Measurements from ENCODE around the gene HSD11B1L. TPM values are rescaled to one million over a fixed set of nuclear protein-coding genes. Genes with fewer than 3 reads are reported as not detected.

The HSD11B1L gene, protein sequence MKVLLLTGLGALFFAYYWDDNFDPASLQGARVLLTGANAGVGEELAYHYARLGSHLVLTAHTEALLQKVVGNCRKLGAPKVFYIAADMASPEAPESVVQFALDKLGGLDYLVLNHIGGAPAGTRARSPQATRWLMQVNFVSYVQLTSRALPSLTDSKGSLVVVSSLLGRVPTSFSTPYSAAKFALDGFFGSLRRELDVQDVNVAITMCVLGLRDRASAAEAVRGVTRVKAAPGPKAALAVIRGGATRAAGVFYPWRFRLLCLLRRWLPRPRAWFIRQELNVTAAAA
- total RNA-seq: 1 to 10 TPM; 2.7 to 3.5 TPM

DNA sequence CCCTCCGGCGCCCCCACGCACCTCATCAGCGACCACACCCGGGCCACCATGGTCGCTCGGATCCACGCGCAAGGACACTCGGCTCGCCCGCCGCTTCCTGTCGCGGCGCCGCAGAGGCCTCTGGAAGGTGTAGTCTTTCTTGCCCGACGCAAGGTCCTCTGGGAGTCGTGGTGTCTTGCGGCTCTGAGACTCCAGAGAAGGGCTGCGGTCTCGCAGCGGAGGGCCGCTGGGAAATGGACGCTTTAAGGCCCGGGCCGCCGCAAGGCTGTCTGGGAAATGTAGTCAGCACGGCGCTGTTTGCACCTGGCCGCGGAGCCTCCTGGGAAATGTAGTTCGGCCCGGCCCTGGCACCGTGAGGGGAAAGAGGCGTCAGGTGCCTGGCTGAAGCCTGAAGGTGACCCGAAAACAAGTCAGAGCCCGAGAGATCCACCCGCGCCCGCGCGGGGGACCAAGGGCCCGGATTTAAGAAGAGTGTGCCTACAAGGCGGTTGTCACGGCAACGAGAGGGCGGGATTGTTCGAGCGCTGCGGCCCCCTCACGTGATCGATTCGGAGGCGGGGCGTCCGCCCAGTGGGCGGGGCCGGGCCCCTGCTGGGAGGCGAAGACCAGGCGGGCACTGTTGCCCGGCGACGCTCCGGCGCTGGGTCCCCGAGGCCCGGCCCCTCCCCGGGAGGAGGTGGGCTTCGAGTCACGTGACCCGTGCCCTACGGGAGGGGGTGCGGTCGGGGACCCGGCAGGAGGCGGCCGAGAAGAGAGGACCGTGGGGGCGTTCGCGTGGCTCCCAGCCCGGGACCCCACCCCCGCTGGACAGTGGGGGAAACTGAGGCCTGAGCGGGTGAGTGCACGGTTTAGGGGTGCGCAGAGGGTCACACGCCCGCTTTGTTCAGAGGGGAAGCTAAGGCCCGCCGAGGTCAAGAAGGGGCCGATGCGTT lies at the start of gene HSD11B1L, which contains the start of gene MICOS13:
HSD11B1L (plus strand) TSS at position 591 of the 932 bp plus-strand sequence. CDS start 3,806 bp downstream, outside the sequence.
MICOS13 (minus strand) TSS at position 80 of the 932 bp plus-strand sequence; CDS start at position 50, 30 bp downstream.
- H3K4me1 Mint-ChIP-seq (ENCODE audit: low read depth): peaks cover 15% of the 10 kb centered on the region
- H3K27me3 Mint-ChIP-seq: no peaks in the 10 kb centered on the region
- TF ChIP-seq, protein P1, sequence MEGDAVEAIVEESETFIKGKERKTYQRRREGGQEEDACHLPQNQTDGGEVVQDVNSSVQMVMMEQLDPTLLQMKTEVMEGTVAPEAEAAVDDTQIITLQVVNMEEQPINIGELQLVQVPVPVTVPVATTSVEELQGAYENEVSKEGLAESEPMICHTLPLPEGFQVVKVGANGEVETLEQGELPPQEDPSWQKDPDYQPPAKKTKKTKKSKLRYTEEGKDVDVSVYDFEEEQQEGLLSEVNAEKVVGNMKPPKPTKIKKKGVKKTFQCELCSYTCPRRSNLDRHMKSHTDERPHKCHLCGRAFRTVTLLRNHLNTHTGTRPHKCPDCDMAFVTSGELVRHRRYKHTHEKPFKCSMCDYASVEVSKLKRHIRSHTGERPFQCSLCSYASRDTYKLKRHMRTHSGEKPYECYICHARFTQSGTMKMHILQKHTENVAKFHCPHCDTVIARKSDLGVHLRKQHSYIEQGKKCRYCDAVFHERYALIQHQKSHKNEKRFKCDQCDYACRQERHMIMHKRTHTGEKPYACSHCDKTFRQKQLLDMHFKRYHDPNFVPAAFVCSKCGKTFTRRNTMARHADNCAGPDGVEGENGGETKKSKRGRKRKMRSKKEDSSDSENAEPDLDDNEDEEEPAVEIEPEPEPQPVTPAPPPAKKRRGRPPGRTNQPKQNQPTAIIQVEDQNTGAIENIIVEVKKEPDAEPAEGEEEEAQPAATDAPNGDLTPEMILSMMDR (IDR thresholded peaks at IDR 0.05): no peak
- H3K27ac Mint-ChIP-seq: peak within 1 kb of the TSS; percentile 95
- ATAC-seq (peak; percentile 95), DNase-seq (peak; percentile 99)
- ChIA-PET POLR2A (interaction anchor here (2.2 to 20.6 kb wide), 3 partner anchors 10 to 32 kb away, joined by 9 to 516 read pairs (median 14); partner anchors contain the start of genes CATSPERD, LONP1 and RPL36), CTCF (no interaction called here)
- peaks cover 8% of the 10 kb centered on the region for H3K36me3 Mint-ChIP-seq (ENCODE audit: low read depth)
- H3K4me3 Mint-ChIP-seq: peak within 1 kb of the TSS; percentile 96
- intact Hi-C loops (cut with micrococcal nuclease): loop anchor here (5.0 kb wide), 1 partner anchor 58 kb away; the partner anchor contains the start of genes SAFB and SAFB2
- H3K9me3 Mint-ChIP-seq: no peaks in the 10 kb centered on the region

DNA sequence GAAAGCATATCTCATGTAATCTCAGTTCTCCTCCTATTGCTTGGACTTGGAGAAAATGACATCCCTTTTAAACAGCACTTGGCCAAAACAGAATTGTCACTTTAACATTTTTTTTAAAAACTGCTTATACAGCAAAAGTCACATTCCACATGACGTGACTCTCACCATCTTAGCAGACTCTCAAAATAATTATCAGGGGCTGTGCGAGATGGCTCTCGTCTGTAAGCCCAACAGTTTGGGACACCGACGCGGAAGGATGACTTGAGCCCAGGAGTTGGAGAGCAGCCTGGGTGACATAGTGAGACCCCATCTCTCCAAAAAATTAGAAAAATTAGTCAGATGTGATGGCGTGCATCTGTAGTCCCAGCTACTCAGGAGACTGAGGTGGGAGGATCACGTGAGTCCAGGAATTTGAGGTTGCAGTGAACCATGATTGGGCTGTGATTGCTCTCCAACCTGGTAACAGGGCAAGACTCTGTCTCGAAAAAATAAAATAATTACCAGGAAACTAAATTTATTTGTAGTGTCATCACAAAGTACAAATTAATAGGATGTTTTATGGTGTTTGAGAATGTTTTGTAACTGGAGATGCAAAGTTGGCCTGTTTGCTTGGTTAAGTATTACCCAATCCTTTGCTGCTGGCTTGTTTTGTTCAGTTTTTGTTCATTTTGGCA lies 49.1 kb upstream of the HSD11B1L start:
- peaks cover 70% of the 10 kb centered on the region for H3K4me1 Mint-ChIP-seq (ENCODE audit: low read depth)
- H3K27ac Mint-ChIP-seq: peak overlapping the region; percentile 74
- TF ChIP-seq, protein P1 (IDR thresholded peaks at IDR 0.05): no peak
- intact Hi-C loops (cut with micrococcal nuclease): no loop called here
- POLR2A ChIA-PET: interaction anchor here (0.7 kb wide), 1 partner anchor 12 kb away, joined by 3 read pairs; no protein-coding TSS in a partner anchor
- ATAC-seq (no peak), DNase-seq (no peak)
- H3K9me3 Mint-ChIP-seq: no peaks in the 10 kb centered on the region
- CTCF ChIA-PET: no interaction called here
- no peaks in the 10 kb centered on the region for H3K27me3 Mint-ChIP-seq
- H3K36me3 Mint-ChIP-seq (ENCODE audit: low read depth): peaks cover 52% of the 10 kb centered on the region
- H3K4me3 Mint-ChIP-seq: no peak overlapping the region

DNA sequence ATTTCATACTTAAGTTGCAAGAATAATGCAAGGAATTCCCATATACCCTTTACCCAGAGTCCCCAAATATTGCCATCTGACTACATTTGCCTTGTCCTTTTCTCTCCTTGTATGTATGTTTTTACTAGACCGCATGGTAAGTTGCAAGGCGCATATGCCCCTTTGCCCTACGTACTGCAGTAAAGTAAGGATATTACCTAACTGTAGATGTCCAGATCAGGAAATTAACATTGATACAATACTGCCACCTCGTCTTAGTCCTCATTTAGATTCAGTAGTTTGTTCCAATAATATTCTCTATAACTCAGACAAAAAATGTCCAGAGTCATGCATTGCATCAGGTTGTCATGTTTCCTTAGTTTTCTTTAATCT lies 48.6 kb upstream of the HSD11B1L start:
- ChIA-PET POLR2A (interaction anchor here (0.9 to 1.2 kb wide), 2 partner anchors 10 to 13 kb away, joined by 3 to 4 read pairs; no protein-coding TSS in a partner anchor), CTCF (no interaction called here)
- peak overlapping the region; percentile 5 for H3K27ac Mint-ChIP-seq
- intact Hi-C loops (cut with micrococcal nuclease): no loop called here
- H3K27me3 Mint-ChIP-seq: no peaks in the 10 kb centered on the region
- no peaks in the 10 kb centered on the region for H3K9me3 Mint-ChIP-seq
- H3K4me3 Mint-ChIP-seq: no peak overlapping the region
- ATAC-seq: no peak
- TF ChIP-seq, protein P1 (IDR thresholded peaks at IDR 0.05): no peak
- DNase-seq: no peak
- H3K4me1 Mint-ChIP-seq (ENCODE audit: low read depth): peaks cover 65% of the 10 kb centered on the region
- H3K36me3 Mint-ChIP-seq (ENCODE audit: low read depth): peaks cover 50% of the 10 kb centered on the region

DNA sequence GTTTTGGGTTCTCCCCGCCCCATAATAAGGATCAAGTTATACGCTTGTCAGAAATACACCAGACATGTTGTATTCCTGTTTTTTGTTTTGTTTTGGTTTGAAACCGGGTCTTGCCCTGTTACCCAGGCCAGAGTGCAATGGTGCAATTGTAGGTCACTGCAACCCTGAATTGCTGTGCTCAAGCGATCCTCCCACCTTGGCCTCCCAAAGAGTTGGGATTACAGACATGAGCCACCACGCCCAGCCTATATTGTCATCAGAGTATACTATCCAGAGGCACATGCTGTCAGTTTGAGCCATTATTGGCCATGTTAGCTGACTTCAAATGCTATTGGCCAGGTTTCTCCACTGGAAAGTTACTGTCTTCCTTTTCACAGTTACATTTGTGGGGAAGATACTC lies 48.2 kb upstream of the HSD11B1L start:
- ChIA-PET CTCF (no interaction called here), POLR2A (interaction anchor here (0.8 to 1.2 kb wide), 6 partner anchors 11 to 40 kb away, joined by 3 to 4 read pairs (median 3); no protein-coding TSS in a partner anchor)
- H3K27ac Mint-ChIP-seq: peak overlapping the region; percentile 5
- H3K4me1 Mint-ChIP-seq (ENCODE audit: low read depth): peaks cover 64% of the 10 kb centered on the region
- no peak for DNase-seq
- H3K27me3 Mint-ChIP-seq: no peaks in the 10 kb centered on the region
- intact Hi-C loops (cut with micrococcal nuclease): no loop called here
- H3K36me3 Mint-ChIP-seq (ENCODE audit: low read depth): peaks cover 47% of the 10 kb centered on the region
- H3K9me3 Mint-ChIP-seq: no peaks in the 10 kb centered on the region
- TF ChIP-seq, protein P1 (IDR thresholded peaks at IDR 0.05): no peak
- H3K4me3 Mint-ChIP-seq: no peak overlapping the region
- ATAC-seq: no peak
